ENCODE data around the gene WFDC1. TPM values are rescaled to one million over a fixed set of nuclear protein-coding genes. Genes with fewer than 3 reads are reported as not detected.

The WFDC1 gene
- total and polyA plus RNA-seq, 2 donors (not counting 1 experiment from before 2014, with no cell fraction given), result 32.1 to 34.0 TPM

DNA sequence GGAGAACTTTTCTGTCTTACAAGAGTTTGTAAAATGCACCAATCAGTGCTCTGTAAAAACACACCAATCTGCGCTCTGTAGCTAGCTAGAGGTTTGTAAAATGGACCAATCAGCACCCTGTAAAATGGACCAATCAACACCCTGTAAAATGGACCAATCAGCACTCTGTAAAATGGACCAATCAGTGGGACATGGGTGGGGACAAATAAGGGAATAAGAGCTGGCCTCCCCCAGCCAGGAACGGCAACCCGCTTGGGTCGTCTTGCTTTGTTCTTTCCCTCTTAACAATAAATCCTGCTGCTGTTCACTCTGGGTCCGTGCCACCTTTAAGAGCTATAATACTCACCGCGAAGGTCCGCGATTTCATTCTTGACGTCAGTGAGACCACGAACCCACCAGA lies 36.4 kb upstream of the WFDC1 start:
- Histone ChIP-seq H3K4me1 (ENCODE audit: control insufficient read depth, extremely low read depth, insufficient read depth, low read length) (no peaks in the 10 kb centered on the region), H3K36me3 (ENCODE audit: control insufficient read depth, insufficient read depth, low read length) (no peaks in the 10 kb centered on the region), H3K79me2 (ENCODE audit: control insufficient read depth, insufficient read depth, low read length) (no peaks in the 10 kb centered on the region), H3K9me3 (ENCODE audit: control insufficient read depth, insufficient read depth, low read depth, low read length) (no peaks in the 10 kb centered on the region), H4K20me1 (ENCODE audit: control insufficient read depth, extremely low read depth, insufficient read depth, low read length) (no peaks in the 10 kb centered on the region), H3K27me3 (ENCODE audit: control insufficient read depth, insufficient read depth, low read length) (peaks cover 5% of the 10 kb centered on the region), H2AFZ (ENCODE audit: low read length) (no peak overlapping the region), H3K27ac (ENCODE audit: insufficient read depth, low read length) (no peak overlapping the region), H3K4me3 (replicated peaks in 1 of 4; ENCODE audit: control extremely low read depth in 1 of 4, insufficient read depth in 1 of 4, low read depth in 3 of 4, low read length in 4 of 4) (no peak overlapping the region), H3K9ac (ENCODE audit: insufficient read depth, low read length) (no peak overlapping the region), H3K4me2 (ENCODE audit: extremely low read depth, insufficient read depth, low read length) (no peak overlapping the region)
- no peak for TF ChIP-seq EZH2 (IDR thresholded peaks at IDR 0.05; ENCODE audit: low read length, missing control alignments)
- TF ChIP-seq, protein P1, sequence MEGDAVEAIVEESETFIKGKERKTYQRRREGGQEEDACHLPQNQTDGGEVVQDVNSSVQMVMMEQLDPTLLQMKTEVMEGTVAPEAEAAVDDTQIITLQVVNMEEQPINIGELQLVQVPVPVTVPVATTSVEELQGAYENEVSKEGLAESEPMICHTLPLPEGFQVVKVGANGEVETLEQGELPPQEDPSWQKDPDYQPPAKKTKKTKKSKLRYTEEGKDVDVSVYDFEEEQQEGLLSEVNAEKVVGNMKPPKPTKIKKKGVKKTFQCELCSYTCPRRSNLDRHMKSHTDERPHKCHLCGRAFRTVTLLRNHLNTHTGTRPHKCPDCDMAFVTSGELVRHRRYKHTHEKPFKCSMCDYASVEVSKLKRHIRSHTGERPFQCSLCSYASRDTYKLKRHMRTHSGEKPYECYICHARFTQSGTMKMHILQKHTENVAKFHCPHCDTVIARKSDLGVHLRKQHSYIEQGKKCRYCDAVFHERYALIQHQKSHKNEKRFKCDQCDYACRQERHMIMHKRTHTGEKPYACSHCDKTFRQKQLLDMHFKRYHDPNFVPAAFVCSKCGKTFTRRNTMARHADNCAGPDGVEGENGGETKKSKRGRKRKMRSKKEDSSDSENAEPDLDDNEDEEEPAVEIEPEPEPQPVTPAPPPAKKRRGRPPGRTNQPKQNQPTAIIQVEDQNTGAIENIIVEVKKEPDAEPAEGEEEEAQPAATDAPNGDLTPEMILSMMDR (conservative IDR thresholded peaks at IDR 0.05 in 1 of 2, IDR thresholded peaks at IDR 0.05 in 1 of 2; ENCODE audit: low read depth in 1 of 2, low read length in 2 of 2), result no peak
- no peak for DNase-seq (ENCODE audit: low read depth in 2 of 2)

DNA sequence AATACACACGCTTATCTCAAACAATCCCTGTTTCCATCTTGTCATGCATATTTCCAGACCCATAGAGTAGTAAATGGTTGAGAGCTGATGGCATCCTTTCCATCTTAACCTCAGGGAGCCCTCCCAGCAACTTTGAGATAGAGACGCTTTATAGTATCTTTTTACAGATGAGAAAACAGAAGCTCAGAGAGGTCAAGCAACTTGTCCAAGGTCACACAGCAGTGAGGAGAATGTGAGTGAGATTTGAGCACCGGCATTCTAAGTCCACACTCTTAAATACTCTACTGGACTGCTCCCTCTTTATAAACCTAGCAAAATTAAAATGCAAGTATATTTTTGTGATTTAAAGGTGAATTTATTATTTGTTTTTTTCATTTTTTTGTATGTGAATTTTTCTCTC lies 35.0 kb upstream of the WFDC1 start:
- Histone ChIP-seq H3K36me3 (ENCODE audit: control insufficient read depth, insufficient read depth, low read length) (no peaks in the 10 kb centered on the region), H3K9ac (ENCODE audit: insufficient read depth, low read length) (no peak overlapping the region), H3K4me3 (replicated peaks in 1 of 4; ENCODE audit: control extremely low read depth in 1 of 4, insufficient read depth in 1 of 4, low read depth in 3 of 4, low read length in 4 of 4) (no peak overlapping the region), H3K27me3 (ENCODE audit: control insufficient read depth, insufficient read depth, low read length) (peaks cover 5% of the 10 kb centered on the region), H3K9me3 (ENCODE audit: control insufficient read depth, insufficient read depth, low read depth, low read length) (no peaks in the 10 kb centered on the region), H3K27ac (ENCODE audit: insufficient read depth, low read length) (no peak overlapping the region), H3K4me1 (ENCODE audit: control insufficient read depth, extremely low read depth, insufficient read depth, low read length) (no peaks in the 10 kb centered on the region), H4K20me1 (ENCODE audit: control insufficient read depth, extremely low read depth, insufficient read depth, low read length) (no peaks in the 10 kb centered on the region), H3K4me2 (ENCODE audit: extremely low read depth, insufficient read depth, low read length) (no peak overlapping the region), H2AFZ (ENCODE audit: low read length) (no peak overlapping the region), H3K79me2 (ENCODE audit: control insufficient read depth, insufficient read depth, low read length) (no peaks in the 10 kb centered on the region)
- no peak for TF ChIP-seq EZH2 (IDR thresholded peaks at IDR 0.05; ENCODE audit: low read length, missing control alignments)
- TF ChIP-seq, protein P1 (conservative IDR thresholded peaks at IDR 0.05 in 1 of 2, IDR thresholded peaks at IDR 0.05 in 1 of 2; ENCODE audit: low read depth in 1 of 2, low read length in 2 of 2), result no peak
- no peak for DNase-seq (ENCODE audit: low read depth in 2 of 2)

DNA sequence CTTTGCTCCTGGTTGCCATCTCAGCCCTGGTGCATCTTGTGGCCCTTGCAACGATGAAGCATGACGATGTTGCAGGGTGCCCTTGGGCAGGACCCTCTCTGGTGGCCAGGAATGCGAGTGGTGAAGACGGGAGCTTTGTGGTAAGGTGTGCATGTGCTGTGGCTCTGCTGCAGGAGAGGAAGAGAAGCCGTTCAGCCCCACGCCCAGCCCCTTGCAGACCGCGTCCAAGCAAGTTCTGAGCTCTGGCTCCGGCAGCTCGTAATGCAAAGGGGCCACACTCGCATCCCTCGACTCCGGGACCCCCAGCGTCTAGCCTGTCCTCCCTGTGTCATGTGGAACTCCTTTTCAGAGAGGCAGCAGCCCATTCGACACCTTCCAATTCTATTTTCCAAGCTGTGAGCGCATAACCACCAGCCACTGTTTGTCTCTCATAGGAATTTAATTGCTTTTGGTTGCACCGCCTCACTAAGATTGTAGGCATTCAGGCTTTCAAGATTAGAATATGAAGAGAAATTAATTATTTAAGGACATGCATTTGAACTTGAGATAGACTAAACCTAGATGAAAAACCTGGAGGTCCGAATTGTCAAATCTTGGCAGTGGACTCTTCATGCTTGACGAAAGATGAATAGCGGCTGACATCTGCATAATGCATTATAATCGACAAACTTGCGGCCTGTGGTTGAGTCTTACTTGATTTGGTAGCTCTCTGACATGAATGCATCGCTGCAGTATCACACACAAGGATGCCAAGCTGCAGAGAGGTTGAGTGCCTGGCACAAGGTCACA lies 33.7 kb upstream of the WFDC1 start:
- H3K4me2 ChIP-seq (ENCODE audit: extremely low read depth, insufficient read depth, low read length), result no peak overlapping the region
- TF ChIP-seq EZH2 (IDR thresholded peaks at IDR 0.05; ENCODE audit: low read length, missing control alignments), result no peak
- TF ChIP-seq, protein P1 (conservative IDR thresholded peaks at IDR 0.05 in 1 of 2, IDR thresholded peaks at IDR 0.05 in 1 of 2; ENCODE audit: low read depth in 1 of 2, low read length in 2 of 2), result no peak
- no peak overlapping the region for H3K4me3 ChIP-seq (replicated peaks in 1 of 4; ENCODE audit: control extremely low read depth in 1 of 4, insufficient read depth in 1 of 4, low read depth in 3 of 4, low read length in 4 of 4)
- H2AFZ ChIP-seq (ENCODE audit: low read length), result no peak overlapping the region
- DNase-seq (ENCODE audit: low read depth in 2 of 2), result no peak
- no peaks in the 10 kb centered on the region for H3K36me3 ChIP-seq (ENCODE audit: control insufficient read depth, insufficient read depth, low read length)
- H3K9me3 ChIP-seq (ENCODE audit: control insufficient read depth, insufficient read depth, low read depth, low read length), result no peaks in the 10 kb centered on the region
- no peaks in the 10 kb centered on the region for H4K20me1 ChIP-seq (ENCODE audit: control insufficient read depth, extremely low read depth, insufficient read depth, low read length)
- H3K79me2 ChIP-seq (ENCODE audit: control insufficient read depth, insufficient read depth, low read length), result no peaks in the 10 kb centered on the region
- H3K9ac ChIP-seq (ENCODE audit: insufficient read depth, low read length), result no peak overlapping the region
- no peaks in the 10 kb centered on the region for H3K27me3 ChIP-seq (ENCODE audit: control insufficient read depth, insufficient read depth, low read length)
- no peak overlapping the region for H3K27ac ChIP-seq (ENCODE audit: insufficient read depth, low read length)
- no peaks in the 10 kb centered on the region for H3K4me1 ChIP-seq (ENCODE audit: control insufficient read depth, extremely low read depth, insufficient read depth, low read length)
